Measurements from ENCODE around the gene OBSCN.
"Not testable (repeated sequence)": the region's sequence is repeated elsewhere in the genome, so short reads cannot be mapped to it uniquely, and the experiment has no call there.

Gene OBSCN

DNA sequence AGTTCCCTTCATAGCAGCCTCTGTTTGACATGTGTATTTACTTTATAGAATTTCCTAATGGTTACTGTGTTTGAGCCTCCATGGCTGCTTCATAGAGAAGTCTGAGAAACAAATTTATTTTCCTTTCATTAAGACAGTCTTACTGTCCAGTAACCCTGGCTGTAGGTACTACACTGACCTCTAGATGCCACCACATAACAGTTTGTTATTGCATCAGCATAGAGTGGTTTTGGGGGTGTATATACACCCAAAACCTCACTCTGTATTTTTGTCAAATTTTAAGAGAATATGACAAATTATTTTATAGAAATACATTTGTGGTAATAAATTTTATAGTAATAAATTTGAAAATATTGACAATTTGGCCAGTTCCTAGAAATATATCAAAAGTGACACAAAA, 57.3 kb downstream of the OBSCN start:
- Histone ChIP-seq H3K4me3 (ENCODE audit: low read depth, low read length) (no peak overlapping the region), H3K36me3 (ENCODE audit: control insufficient read depth, insufficient read depth, low read length) (no peaks in the 10 kb centered on the region), H3K9ac (ENCODE audit: low read depth, low read length) (no peak overlapping the region), H3K9me3 (ENCODE audit: control insufficient read depth, insufficient read depth, low read length) (no peaks in the 10 kb centered on the region), H3K4me1 (ENCODE audit: control insufficient read depth, insufficient read depth, low read length) (no peaks in the 10 kb centered on the region), H3K27me3 (ENCODE audit: control insufficient read depth, insufficient read depth, low read length) (no peaks in the 10 kb centered on the region)

DNA sequence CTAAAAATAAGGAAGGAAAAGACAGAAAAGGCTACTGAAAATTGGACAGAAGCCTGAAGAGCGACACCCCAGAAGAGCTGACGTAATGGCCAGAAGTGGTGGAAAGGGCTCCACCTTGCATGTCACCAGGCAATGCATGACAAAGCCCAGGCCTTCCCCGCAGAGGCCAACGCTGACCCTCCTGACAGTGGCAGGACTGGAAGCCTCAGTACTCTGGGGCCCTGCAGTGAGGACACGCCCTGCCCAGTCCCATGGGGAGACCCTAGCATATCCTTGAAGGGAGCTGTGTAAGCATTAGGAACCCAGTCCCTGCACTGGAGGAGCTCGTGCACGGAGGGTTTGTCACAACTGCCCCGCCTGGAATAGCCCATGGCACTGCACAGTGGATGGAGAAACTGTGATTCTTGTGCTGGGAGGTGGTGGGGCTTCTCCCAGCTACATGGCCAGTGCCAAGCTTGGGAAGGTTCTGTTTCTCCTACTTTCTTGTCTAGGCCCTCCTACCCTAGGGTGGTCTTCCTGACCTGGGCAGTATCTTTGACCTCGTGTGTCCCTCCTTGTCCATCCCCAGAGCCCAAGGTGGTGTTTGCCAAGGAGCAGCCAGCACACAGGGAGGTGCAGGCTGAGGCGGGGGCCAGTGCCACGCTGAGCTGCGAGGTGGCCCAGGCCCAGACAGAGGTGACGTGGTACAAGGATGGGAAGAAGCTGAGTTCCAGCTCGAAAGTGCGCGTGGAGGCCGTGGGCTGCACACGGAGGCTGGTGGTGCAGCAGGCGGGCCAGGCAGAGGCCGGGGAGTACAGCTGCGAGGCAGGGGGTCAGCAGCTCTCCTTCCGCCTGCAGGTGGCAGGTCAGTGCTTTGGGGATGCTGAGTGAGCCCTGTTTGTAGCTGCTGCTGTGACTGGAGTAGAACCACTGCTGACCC, 60.4 kb downstream of the OBSCN start:
- Histone ChIP-seq H3K9ac (ENCODE audit: low read depth, low read length) (no peak overlapping the region), H3K36me3 (ENCODE audit: control insufficient read depth, insufficient read depth, low read length) (no peaks in the 10 kb centered on the region), H3K27me3 (ENCODE audit: control insufficient read depth, insufficient read depth, low read length) (no peaks in the 10 kb centered on the region), H3K4me3 (ENCODE audit: low read depth, low read length) (no peak overlapping the region), H3K9me3 (ENCODE audit: control insufficient read depth, insufficient read depth, low read length) (no peaks in the 10 kb centered on the region), H3K4me1 (ENCODE audit: control insufficient read depth, insufficient read depth, low read length) (no peaks in the 10 kb centered on the region)

DNA sequence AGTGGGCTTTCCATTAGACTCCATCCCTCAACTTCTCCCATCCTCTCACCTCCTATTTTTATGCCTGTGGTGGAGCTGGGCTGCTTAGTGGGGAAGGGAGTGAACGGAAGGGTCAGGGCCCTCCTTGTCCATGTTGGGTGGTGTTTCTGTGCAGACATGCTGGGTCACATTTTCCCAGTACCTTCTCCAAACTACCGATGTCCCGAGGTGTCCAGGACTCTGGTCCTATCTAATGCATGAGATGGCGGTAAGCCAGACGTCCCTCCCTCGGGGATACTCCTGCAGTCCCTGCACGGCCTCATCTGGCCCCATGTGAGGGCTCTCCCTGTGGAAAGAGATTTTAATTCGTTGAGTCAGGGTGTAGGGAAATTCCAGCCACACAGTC, 61.0 kb downstream of the OBSCN start:
- Histone ChIP-seq H3K4me3 (ENCODE audit: low read depth, low read length) (no peak overlapping the region), H3K36me3 (ENCODE audit: control insufficient read depth, insufficient read depth, low read length) (no peaks in the 10 kb centered on the region), H3K9ac (ENCODE audit: low read depth, low read length) (no peak overlapping the region), H3K9me3 (ENCODE audit: control insufficient read depth, insufficient read depth, low read length) (no peaks in the 10 kb centered on the region), H3K27me3 (ENCODE audit: control insufficient read depth, insufficient read depth, low read length) (no peaks in the 10 kb centered on the region), H3K4me1 (ENCODE audit: control insufficient read depth, insufficient read depth, low read length) (no peaks in the 10 kb centered on the region)

DNA sequence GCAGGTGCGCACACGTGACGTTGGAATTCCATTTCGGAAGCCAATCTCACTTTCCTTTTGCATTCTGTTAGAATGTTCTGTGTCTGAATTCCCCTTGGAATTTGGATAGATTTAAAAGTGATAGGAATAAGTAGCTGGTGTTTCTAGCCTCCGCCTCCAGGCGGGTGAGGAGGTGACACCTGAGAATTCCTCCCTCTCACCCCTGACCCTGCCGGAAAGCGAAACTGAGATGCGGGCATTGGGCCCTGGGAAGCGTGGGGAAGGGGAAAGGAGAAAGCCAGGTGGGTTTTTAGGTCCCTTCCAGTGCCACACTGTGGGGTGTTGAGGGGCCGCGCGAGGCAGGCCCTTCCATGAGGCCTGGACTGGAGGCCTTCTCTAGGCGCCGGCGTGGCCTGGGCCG, 61.6 kb downstream of the OBSCN start:
- not testable (repeated sequence) for H3K27me3 ChIP-seq (ENCODE audit: control insufficient read depth, insufficient read depth, low read length); H3K36me3 ChIP-seq (ENCODE audit: control insufficient read depth, insufficient read depth, low read length); H3K9ac ChIP-seq (ENCODE audit: low read depth, low read length); H3K9me3 ChIP-seq (ENCODE audit: control insufficient read depth, insufficient read depth, low read length); H3K4me1 ChIP-seq (ENCODE audit: control insufficient read depth, insufficient read depth, low read length); H3K4me3 ChIP-seq (ENCODE audit: low read depth, low read length)

DNA sequence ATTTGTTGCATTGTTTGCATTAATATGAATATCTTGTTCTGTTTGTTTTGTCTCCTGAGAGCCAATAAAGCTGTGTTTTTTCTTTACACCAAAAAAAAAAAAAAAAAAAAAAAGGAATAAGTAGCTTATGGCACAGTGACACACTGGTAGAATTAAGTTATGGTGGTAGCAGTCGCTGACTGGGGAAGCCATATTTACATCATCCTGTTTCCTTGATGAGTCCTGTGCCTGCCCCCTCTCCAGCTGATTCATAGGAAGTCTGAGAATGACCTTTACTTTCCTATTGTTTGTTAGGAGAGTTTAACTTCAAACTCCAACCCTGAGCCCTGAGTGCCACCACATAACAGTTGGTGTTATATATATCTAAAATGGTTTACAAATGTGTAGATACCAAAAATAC, 62.2 kb downstream of the OBSCN start:
- Histone ChIP-seq H3K9me3 (ENCODE audit: control insufficient read depth, insufficient read depth, low read length) (no peaks in the 10 kb centered on the region), H3K27me3 (ENCODE audit: control insufficient read depth, insufficient read depth, low read length) (peaks cover 3% of the 10 kb centered on the region), H3K9ac (ENCODE audit: low read depth, low read length) (no peak overlapping the region), H3K4me1 (ENCODE audit: control insufficient read depth, insufficient read depth, low read length) (no peaks in the 10 kb centered on the region), H3K36me3 (ENCODE audit: control insufficient read depth, insufficient read depth, low read length) (no peaks in the 10 kb centered on the region), H3K4me3 (ENCODE audit: low read depth, low read length) (no peak overlapping the region)

DNA sequence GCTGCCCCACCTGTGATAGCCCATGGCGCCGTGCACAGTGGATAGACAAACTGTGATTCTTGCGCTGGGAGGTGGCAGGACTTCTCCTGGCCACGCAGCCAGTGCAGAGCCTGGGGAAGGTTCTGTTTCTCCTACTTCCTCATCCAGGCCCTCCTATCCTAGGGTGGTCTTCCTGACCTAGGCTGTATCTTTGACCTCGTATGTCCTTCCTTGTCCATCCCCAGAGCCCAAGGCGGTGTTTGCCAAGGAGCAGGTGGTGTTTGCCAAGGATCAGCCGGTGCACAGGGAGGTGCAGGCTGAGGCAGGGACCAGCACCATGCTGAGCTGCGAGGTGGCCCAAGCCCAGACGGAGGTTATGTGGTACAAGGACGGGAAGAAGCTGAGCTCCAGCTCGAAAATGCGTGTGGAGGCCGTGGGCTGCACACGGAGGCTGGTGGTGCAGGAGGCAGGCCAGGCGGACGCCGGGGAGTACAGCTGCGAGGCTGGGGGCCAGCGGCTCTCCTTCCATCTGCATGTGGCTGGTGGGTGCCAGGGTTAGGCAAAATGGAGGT, 63.9 kb downstream of the OBSCN start:
- Histone ChIP-seq H3K4me3 (ENCODE audit: low read depth, low read length) (no peak overlapping the region), H3K27me3 (ENCODE audit: control insufficient read depth, insufficient read depth, low read length) (peaks cover 3% of the 10 kb centered on the region), H3K36me3 (ENCODE audit: control insufficient read depth, insufficient read depth, low read length) (no peaks in the 10 kb centered on the region), H3K9ac (ENCODE audit: low read depth, low read length) (no peak overlapping the region), H3K9me3 (ENCODE audit: control insufficient read depth, insufficient read depth, low read length) (no peaks in the 10 kb centered on the region), H3K4me1 (ENCODE audit: control insufficient read depth, insufficient read depth, low read length) (no peaks in the 10 kb centered on the region)

DNA sequence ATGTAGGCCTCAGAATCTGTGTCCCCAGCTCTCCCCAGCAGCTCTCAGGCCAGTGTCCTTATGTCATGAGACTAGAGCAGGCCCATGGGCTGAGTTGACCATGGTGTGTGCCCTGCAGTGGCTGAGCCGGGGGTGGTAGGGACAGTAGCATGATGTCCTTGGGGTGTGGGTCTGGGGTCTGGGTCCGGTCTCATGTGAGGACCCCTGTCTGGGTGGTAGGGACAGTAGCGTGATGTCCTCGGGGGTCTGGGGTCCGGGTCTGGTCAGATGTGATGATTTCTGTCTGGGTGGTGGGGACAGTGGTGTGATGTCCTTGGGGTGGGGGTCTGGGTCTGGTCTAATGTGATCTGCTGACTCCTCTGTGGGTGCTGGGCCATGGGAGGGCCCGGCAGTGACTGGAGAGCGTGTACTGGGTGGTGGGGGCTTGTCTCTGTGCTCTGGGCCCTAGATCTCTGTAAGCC, 64.5 kb downstream of the OBSCN start:
- Histone ChIP-seq H3K9me3 (ENCODE audit: control insufficient read depth, insufficient read depth, low read length) (no peaks in the 10 kb centered on the region), H3K36me3 (ENCODE audit: control insufficient read depth, insufficient read depth, low read length) (no peaks in the 10 kb centered on the region), H3K4me1 (ENCODE audit: control insufficient read depth, insufficient read depth, low read length) (no peaks in the 10 kb centered on the region), H3K4me3 (ENCODE audit: low read depth, low read length) (no peak overlapping the region), H3K27me3 (ENCODE audit: control insufficient read depth, insufficient read depth, low read length) (peaks cover 3% of the 10 kb centered on the region), H3K9ac (ENCODE audit: low read depth, low read length) (no peak overlapping the region)

DNA sequence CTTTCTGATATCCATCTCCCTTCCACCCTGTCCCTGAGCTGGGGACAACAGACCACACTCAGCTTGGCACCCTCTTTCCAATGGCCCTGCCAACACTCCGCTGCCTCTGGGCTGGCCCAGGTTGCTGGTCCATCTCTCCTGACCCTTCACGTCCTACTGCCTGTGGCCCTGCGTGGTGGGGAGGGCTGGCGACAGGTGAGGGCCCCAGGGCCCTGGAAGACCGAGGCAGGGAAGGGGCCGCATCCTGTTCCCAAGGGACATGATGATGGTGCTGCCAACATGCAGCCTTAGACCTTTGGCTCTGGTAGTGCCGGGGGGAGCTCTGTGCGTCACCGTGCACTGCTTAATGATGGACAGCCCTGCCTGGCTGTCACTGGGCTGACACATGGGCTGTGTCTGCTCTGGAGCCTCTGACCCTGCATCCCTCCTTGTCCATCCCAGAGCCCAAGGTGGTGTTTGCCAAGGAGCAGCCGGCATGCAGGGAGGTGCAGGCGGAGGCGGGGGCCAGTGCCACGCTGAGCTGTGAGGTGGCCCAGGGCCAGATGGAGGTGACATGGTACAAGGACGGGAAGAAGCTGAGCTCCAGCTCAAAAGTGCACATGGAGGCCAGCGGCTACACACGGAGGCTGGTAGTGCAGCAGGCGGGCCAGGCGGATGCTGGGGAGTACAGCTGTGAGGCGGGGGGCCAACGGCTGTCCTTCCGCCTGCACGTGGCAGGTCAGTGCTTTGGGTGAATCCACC, 65.2 kb downstream of the OBSCN start:
- Histone ChIP-seq H3K4me1 (ENCODE audit: control insufficient read depth, insufficient read depth, low read length) (no peaks in the 10 kb centered on the region), H3K4me3 (ENCODE audit: low read depth, low read length) (no peak overlapping the region), H3K36me3 (ENCODE audit: control insufficient read depth, insufficient read depth, low read length) (no peaks in the 10 kb centered on the region), H3K9me3 (ENCODE audit: control insufficient read depth, insufficient read depth, low read length) (no peaks in the 10 kb centered on the region), H3K27me3 (ENCODE audit: control insufficient read depth, insufficient read depth, low read length) (peaks cover 3% of the 10 kb centered on the region), H3K9ac (ENCODE audit: low read depth, low read length) (no peak overlapping the region)

DNA sequence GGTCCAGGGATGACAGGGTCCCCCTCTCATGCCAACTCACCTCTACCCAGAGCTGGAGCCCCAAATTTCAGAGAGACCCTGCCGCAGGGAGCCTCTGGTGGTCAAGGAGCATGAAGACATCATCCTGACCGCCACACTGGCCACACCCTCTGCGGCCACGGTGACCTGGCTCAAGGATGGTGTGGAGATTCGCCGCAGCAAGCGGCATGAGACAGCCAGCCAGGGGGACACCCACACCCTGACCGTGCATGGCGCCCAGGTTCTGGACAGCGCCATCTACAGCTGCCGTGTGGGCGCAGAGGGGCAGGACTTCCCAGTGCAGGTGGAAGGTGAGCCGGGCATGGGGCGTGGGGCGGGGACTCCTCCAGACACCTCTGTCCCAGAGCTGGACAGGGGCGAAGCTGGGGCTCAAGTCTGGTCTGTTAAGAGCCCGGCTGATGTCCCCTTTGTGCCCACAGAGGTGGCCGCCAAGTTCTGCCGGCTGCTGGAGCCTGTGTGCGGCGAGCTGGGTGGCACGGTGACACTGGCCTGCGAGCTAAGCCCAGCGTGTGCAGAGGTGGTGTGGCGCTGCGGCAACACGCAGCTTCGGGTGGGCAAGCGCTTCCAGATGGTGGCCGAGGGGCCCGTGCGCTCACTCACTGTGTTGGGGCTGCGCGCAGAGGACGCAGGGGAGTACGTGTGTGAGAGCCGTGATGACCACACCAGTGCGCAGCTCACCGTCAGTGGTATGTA, 66.0 kb downstream of the OBSCN start:
- Histone ChIP-seq H3K36me3 (ENCODE audit: control insufficient read depth, insufficient read depth, low read length) (peaks cover 3% of the 10 kb centered on the region), H3K27me3 (ENCODE audit: control insufficient read depth, insufficient read depth, low read length) (peaks cover 3% of the 10 kb centered on the region), H3K4me3 (ENCODE audit: low read depth, low read length) (no peak overlapping the region), H3K9ac (ENCODE audit: low read depth, low read length) (no peak overlapping the region), H3K4me1 (ENCODE audit: control insufficient read depth, insufficient read depth, low read length) (no peaks in the 10 kb centered on the region), H3K9me3 (ENCODE audit: control insufficient read depth, insufficient read depth, low read length) (no peaks in the 10 kb centered on the region)

DNA sequence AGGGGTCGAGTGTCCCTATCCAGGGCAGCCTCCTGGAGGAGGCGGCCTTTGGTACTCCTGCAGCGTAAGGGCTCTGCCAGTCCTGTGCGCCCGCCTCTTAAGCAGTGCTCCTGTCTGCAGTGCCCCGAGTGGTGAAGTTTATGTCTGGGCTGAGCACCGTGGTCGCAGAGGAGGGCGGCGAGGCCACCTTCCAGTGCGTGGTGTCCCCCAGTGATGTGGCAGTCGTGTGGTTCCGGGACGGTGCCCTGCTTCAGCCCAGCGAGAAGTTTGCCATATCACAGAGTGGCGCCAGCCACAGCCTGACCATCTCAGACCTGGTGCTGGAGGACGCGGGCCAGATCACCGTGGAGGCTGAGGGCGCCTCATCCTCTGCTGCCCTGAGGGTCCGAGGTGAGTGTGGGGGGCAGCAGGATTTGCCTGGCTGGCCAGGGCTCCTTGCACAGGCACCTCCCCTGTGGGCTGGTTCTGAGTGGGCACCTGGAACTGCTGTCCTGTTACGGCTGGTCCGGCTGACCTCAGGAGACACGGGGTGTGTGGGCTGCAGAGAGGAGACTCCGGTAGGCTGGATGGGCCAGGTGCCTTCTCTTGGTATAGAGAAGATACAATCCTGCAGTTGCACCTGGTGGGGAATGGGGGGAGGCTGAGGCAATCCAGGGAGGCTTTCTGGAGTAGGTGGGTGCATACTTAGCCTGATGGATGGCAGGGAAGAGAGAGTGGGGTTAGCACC, 66.8 kb downstream of the OBSCN start:
- Histone ChIP-seq H3K9ac (ENCODE audit: low read depth, low read length) (no peak overlapping the region), H3K27me3 (ENCODE audit: control insufficient read depth, insufficient read depth, low read length) (peaks cover 3% of the 10 kb centered on the region), H3K36me3 (ENCODE audit: control insufficient read depth, insufficient read depth, low read length) (peaks cover 3% of the 10 kb centered on the region), H3K4me3 (ENCODE audit: low read depth, low read length) (no peak overlapping the region), H3K4me1 (ENCODE audit: control insufficient read depth, insufficient read depth, low read length) (no peaks in the 10 kb centered on the region), H3K9me3 (ENCODE audit: control insufficient read depth, insufficient read depth, low read length) (no peaks in the 10 kb centered on the region)

DNA sequence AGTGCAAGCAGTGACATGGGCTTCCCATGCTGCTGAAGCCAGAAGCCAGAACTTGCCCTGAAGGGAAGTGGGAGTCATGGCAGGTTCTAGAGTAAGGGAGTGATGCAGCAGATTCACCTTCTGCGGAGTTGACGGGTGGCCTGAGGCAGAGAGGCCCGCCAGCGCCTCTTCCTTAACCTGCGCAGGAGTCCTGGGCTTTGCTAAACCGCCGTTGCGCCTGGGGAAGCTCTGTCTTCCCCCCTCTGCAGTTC, 67.3 kb downstream of the OBSCN start:
- no peaks in the 10 kb centered on the region for H3K9me3 ChIP-seq (ENCODE audit: control insufficient read depth, insufficient read depth, low read length)
- peaks cover 3% of the 10 kb centered on the region for H3K36me3 ChIP-seq (ENCODE audit: control insufficient read depth, insufficient read depth, low read length)
- peaks cover 3% of the 10 kb centered on the region for H3K27me3 ChIP-seq (ENCODE audit: control insufficient read depth, insufficient read depth, low read length)
- peak overlapping the region; percentile 13 for H3K4me3 ChIP-seq (ENCODE audit: low read depth, low read length)
- H3K4me1 ChIP-seq (ENCODE audit: control insufficient read depth, insufficient read depth, low read length) = no peaks in the 10 kb centered on the region
- H3K9ac ChIP-seq (ENCODE audit: low read depth, low read length) = no peak overlapping the region
